ENCODE measurements around the gene APOBR.
"Not testable (repeated sequence)": the region's sequence is repeated elsewhere in the genome, so short reads cannot be mapped to it uniquely, and the experiment has no call there.

The APOBR gene, protein sequence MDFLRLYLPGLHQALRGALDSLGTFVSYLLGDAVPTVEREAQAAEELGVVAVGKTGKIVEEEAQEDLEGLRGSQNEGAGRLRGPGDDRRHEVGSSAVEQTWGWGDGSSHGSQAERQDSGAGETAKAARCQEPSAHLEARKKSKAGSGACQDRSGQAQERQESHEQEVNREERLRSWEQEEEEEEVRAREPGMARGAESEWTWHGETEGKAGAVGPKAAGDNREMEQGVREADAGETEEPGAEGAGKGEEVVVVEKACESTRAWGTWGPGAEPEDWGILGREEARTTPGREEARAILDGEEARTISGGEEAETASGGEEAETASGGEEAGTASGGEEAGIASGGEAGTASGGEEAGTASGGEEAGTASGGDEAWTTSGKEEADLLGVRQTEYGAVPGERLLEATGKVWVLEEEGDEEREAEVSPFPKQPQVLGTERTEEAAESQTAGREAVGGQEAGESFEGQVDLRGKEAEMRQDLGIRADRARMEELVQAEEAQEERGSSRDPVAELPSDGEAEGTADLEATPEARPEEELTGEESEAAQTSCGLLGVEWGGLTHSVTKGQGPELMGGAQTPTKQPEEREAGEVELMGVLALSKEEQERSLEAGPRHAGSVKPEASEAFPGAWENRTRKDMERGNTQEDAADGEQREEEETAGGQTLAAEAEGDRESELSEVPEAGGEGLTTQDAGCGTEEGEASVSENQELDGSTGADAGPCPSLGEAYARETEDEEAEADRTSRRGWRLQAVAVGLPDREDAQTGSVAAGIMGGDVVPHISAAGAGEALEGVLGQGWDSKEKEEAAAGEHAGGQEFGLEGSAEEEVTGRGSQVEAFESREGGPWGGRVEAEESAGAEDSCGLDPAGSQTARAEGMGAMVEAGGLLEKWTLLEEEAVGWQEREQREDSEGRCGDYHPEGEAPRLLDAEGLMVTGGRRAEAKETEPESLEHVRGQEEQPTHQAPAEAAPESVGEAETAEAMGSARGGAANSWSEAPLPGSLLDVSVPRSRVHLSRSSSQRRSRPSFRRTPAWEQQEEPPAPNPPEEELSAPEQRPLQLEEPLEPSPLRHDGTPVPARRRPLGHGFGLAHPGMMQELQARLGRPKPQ

DNA sequence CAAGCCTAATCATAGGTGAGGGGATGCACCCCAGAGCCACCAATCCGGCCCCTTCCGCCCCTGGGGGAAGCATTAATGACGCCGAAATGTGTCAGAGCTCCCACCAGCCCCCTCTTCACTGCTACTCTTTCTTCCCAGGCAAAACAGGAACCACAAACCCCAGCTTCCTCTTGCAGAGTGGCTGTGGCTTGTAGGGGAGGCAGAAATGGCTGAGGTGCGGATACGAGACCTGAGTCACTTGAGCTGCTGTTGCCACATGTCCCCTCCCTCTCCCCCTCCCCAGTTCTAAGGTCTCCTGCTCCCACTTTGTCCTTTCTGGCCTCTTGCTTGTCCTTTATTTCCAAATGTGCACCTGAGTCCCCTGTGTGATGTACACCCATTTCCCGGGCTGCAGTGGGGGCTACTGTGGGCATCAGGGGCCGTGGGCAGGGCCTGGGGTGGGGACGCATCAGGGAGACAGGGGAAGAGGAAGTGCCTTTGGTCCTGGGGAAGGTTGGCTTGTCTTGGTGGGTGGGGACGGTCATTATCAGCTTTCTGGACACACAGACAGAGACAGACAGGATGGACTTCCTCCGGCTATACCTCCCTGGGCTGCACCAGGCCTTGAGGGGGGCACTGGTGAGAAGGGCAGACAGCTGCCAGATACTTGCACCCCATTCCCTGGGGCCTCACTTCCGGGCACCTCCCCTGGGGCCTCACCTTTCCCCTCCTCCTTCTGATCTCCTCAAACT lies at the start of gene APOBR:
APOBR (plus strand) TSS at position 523 of the 731 bp plus-strand sequence; CDS start at position 562, 39 bp downstream.
- DNase-seq = no peak

DNA sequence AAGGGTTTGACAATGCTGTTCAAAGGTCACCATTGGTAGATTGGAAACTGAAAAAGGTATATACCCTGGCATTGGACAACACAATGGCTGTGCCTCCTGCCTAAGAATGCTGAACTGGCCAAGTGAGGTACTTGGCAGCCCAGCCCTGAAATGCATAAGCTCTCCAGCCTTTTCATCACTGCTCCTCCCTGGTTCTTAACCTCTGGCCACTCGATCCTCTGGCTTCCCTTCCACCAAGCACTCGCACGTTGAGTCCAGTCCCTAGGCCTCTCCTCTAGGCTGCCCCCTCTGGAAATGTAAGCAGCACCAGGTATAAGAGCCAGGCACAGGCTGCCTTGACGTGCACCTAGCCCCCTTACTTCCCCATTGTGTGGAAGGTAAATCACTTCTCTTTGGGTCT lies 48.1 kb upstream of the APOBR start:
- not testable (repeated sequence) for DNase-seq

DNA sequence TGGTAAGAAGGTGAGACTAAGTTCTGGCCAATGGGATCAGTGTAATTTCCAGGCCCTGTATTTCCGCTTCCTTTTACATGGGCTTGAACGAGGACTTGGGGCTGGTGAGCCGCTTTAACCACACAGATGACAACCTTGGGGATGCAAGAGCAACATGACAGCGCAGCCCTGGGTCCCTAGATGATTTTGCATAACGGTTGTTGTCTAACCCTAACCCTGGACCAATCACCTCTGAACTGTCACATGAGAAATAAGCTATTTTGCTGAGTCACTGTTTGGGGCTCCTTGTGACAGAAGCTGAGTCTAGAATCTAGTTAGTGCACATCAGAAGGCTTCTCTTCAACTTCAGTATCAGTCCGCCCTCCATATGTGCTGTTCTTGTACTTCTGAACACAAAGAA lies 47.4 kb upstream of the APOBR start:
- DNase-seq = not testable (repeated sequence)

DNA sequence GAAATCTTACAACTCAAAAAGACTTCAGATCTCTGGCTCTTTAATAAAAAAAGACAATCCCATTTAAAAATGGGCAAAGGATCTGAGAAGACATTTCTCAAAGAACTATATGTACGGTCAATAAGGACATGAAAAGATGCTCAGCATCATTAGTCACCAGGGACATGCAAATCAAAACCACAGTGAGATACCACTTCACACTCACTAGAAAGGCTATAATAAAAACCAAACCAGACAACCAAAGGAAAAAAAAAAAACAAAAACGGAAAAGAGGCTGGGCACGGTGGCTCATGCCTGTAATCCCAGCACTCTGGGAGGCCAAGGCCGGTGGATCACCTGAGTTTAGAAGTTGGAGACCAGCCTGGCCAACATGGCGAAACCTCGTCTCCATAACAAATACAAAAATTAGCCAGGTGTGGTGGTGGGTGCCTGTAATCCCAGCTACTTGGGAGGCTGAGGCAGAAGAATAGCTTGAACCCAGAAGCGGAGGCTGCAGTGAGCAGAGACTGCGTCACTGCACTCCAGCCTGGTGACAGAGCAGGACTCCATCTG lies 20.7 kb upstream of the APOBR start:
- no peak for DNase-seq

DNA sequence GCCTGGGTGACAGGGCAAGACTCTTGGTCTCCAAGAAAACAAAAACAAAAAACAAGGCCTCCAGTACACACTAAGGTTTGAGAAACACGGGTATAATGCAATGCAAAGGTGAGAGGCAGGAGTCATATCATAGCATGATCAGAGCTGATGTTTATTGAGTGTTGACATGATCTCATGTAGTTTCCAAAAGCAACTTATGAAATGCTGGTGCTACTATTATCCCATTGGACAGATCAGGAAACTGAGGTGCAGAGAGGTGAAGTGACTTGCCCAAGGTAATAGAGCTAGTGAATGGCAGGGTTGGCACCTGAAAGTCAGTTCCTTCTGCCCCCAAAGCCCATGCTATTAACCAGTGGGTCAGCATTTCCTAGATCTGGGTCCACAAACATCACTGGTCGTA lies 19.2 kb upstream of the APOBR start:
- DNase-seq = no peak

DNA sequence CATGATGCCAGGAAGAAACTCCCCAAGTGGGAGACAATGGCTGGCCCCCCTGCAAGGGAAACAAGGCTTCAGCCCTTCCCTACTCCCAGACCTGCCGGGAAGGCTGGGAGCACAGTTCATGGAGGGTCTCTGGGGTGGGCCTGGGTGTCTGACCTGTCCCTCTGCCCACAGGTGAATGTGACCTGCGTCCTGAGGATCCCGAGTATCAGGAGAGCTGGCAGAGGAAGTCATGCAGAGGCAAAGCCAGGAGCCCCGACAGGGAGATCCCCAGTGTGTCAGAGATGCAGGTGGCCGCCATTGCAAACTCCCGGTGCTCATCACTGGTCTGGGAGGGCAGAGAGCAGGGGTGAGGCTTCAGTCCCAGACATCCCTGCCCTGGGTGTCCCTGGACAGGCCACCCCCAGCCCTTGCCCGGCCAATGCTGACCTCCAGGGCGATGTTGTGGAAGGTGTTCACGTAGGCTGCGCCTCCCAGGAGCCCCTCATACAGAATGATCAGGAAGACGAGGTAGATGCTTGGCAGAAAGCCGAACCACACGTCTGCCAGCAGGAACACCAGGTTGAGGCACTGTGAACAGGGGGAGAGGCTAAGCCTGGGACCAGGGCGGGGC lies 17.0 kb upstream of the APOBR start:
- no peak for DNase-seq

DNA sequence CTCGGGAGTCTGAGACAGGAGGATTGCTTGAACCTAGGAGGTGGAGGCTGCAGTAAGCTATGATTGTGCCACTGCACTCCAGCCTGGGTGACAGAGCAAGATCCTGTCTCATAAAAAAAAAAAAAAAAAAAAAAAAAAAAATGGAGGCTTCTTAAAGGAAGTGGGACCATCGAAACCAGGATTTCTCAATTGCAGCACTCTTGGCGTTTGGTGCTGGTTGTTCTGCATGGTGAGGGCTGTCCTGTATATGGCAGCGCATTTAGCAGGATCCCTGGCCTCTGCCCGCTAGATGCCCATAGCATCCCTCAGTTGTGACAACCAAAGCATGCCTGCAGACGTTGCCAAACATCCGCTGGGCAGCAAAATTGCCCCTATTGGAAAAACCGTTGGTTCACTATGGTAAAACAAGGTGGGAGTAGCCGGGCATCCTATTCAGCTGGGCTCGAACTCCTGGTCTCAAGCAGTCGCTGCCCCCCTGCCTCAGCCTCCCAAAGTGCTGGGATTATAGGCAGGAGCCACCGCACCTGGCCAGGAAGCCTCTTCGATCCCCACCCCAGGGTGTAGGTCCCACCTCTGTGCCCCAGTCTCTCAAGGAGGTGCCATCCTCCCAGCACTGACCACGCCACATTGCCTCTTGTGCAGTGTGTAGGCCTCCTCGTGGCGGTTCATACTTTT lies 15.8 kb upstream of the APOBR start:
- DNase-seq = no peak

DNA sequence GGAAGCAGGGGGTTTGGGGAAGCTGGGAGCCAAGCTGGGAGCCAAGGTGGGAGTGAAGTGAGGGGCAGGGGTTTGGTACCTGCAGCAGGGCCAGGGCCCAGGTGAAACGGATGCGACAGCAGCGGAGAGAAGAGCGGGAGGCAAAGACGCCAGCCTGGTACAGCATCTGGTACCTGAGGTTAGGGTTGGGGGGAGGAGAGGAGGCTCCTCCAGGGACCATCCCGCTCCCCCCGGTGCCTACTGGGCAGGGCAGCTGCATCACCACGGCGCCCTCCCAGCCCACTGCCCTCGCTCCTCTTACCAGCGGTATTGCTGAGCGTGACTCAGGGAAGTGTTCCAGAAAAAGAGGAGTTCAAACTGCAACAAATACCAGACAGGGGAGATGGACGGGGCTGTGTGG lies 12.4 kb upstream of the APOBR start:
- DNase-seq = no peak

DNA sequence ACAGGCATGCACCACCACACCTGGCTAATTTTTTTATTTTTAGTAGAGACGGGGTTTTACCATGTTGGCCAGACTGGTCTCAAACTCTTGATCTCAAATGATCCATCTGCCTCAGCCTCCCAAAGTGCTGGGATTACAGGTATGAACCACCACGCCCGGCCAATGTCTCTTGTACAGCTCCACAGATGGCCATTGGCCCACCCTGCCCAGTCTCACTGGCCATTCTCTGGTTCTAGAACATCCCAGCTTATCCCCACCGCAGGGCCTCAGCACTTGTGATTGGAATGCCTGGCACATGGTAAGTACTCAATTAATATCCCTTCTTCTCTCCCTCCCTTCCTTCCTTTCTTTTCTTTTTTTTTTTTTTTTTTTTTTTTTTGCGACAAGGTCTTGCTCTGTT lies 11.1 kb upstream of the APOBR start:
- DNase-seq = not testable (repeated sequence)

DNA sequence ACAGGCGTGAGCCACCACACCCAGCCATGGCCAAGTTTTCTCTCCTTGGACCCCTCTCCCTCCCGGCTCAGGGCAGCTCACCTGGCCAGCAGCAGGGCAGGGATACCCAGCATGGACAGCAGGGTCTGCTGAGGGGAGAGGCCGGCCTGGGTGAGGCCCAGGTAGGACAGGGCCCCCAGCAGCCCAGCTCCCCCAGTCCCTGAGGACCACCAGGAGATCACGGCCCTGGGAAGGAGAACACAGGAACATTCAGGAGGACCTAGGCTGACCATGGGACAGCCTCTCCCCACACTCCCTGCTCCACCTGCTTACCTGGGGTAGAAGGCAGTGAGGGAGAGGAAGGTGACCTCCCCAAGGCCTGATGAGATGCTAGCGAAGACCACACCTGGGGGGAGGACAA lies 8.2 kb upstream of the APOBR start:
- DNase-seq = no peak

DNA sequence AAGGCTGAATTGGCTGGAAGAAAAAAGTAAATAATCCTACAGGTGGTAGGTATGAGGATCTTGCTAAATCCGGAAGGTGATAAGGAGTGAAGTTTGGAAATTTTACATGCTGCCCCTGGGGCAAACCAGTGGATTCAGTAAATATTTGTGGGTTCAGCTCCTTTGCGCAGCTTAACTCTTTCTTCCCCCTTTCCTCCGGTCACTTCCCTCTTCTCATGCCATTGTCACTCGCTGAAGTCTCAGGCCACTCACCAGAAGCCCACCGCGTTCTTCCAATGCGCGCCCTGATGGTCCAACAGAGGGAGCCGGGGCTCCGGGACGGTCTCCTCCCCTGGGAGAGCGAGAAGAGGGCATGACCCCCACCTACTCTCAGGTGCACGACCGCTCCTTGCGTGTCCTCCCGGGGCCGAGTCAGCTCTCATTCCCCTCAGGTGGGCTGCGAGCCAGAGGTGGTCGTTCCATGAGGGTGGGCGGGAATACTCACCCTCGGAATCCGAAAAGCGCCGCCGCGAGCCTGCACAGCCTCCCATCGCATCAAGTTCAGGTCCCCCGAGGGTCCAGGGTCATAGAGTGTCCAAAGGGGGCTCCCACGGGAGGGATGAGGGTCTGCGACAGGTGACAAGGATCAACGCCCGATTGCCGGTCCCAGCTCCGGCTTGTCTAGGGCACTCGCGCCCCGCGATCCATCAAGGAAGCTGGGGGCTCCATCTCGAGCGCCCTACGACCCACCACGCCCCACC lies 3.0 kb upstream of the APOBR start:
- DNase-seq = no peak

DNA sequence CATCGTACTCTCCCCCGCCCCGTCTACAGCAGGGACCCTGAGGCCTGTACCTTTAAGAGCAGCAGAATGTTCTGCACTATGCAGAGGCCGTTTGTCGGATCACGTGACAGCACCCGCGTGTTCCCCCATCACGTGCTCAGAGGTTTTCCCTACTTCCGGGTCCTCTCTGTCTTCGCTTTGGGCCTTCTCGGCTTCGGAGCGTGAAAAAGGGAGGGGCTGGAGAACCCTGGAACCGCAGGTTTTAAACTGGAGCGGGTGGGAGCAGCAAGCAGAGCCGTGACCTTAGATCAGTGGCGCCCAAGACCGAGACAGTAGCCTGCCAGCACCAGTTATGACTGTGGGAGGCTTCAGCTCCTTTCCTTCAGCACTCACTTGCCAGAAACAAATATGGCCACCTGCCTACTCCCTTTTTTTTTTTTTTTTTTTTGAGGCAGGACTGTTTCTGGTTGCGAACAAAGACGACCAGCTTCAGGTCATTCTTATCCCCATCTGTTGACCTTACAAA lies 2.4 kb upstream of the APOBR start, which contains the start of gene CLN3:
CLN3 (minus strand) TSS at position 105 of the 505 bp plus-strand sequence. CDS start 315 bp downstream, outside the sequence.
- peak; percentile 93 for DNase-seq

DNA sequence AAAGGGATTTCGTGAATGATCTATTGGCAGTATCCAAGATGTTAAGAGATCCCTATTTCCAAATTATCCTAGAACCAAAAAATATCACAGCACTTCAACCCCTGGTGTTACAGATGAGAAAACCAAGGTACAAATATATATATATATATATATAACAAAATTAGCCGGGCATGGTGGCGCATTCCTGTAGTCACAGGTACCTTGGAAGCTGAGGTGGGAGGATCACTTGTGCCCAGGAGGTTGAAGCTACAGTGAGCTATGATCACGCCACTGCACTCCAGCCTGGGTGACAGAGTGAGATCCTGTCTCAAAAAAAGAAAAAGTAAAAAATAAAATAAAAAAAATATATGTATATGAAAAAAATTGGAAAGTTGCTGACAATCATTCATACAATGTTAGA lies 1.9 kb upstream of the APOBR start:
- no peak for DNase-seq

DNA sequence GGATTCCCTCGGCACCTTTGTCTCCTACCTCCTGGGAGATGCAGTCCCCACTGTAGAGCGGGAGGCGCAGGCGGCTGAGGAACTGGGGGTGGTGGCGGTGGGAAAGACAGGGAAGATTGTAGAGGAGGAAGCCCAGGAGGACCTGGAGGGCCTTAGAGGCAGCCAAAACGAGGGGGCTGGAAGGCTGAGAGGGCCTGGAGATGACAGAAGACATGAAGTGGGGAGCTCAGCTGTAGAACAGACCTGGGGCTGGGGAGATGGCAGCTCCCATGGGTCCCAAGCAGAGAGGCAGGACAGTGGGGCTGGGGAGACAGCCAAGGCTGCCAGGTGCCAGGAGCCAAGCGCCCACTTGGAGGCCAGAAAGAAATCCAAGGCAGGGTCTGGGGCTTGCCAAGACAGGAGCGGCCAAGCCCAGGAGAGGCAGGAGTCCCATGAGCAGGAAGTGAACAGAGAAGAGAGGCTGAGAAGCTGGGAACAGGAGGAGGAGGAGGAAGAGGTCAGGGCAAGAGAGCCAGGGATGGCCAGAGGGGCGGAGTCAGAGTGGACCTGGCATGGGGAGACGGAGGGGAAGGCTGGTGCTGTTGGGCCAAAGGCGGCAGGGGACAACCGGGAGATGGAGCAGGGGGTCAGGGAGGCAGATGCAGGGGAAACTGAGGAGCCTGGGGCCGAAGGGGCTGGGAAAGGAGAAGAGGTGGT lies 803 bp downstream of the APOBR start:
- no peak for DNase-seq

DNA sequence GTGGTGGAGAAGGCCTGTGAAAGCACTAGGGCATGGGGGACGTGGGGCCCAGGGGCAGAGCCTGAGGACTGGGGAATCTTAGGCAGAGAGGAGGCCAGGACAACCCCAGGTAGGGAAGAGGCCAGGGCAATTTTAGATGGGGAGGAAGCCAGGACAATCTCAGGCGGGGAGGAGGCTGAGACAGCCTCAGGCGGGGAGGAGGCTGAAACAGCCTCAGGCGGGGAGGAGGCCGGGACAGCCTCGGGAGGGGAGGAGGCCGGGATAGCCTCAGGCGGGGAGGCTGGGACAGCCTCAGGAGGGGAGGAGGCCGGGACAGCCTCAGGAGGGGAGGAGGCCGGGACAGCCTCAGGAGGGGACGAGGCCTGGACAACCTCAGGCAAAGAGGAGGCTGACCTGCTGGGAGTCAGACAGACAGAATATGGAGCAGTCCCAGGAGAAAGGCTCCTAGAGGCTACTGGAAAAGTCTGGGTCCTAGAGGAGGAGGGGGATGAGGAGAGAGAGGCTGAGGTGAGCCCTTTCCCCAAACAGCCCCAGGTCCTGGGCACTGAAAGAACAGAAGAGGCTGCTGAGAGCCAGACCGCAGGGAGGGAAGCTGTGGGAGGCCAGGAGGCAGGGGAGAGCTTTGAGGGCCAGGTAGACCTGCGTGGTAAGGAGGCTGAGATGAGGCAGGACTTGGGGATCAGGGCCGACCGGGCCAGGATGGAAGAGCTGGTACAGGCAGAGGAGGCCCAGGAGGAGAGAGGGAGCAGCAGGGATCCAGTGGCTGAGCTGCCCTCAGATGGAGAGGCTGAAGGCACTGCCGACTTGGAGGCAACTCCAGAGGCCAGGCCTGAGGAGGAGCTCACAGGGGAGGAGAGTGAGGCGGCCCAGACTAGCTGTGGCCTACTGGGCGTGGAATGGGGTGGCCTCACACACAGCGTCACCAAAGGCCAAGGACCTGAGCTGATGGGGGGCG lies 1.6 kb downstream of the APOBR start:
- no peak for DNase-seq

DNA sequence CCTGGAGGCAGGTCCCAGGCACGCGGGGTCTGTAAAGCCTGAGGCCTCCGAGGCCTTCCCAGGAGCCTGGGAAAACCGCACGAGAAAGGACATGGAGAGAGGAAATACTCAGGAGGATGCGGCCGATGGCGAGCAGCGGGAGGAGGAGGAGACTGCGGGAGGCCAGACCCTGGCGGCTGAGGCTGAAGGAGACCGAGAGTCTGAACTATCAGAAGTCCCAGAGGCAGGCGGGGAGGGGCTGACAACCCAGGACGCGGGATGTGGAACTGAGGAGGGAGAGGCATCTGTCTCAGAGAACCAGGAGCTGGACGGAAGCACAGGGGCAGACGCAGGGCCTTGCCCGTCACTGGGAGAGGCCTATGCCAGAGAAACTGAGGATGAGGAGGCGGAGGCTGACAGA lies 2.4 kb downstream of the APOBR start:
- no peak for DNase-seq

DNA sequence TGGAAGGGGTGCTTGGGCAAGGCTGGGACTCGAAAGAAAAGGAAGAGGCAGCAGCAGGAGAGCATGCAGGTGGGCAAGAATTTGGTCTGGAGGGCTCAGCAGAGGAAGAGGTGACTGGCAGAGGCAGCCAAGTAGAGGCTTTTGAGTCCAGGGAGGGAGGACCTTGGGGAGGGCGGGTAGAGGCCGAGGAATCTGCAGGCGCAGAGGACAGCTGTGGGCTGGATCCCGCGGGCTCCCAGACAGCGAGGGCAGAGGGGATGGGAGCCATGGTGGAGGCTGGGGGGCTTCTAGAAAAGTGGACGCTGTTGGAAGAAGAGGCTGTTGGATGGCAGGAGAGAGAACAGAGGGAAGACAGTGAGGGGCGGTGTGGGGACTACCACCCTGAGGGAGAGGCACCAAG lies 2.9 kb downstream of the APOBR start:
- DNase-seq = no peak

DNA sequence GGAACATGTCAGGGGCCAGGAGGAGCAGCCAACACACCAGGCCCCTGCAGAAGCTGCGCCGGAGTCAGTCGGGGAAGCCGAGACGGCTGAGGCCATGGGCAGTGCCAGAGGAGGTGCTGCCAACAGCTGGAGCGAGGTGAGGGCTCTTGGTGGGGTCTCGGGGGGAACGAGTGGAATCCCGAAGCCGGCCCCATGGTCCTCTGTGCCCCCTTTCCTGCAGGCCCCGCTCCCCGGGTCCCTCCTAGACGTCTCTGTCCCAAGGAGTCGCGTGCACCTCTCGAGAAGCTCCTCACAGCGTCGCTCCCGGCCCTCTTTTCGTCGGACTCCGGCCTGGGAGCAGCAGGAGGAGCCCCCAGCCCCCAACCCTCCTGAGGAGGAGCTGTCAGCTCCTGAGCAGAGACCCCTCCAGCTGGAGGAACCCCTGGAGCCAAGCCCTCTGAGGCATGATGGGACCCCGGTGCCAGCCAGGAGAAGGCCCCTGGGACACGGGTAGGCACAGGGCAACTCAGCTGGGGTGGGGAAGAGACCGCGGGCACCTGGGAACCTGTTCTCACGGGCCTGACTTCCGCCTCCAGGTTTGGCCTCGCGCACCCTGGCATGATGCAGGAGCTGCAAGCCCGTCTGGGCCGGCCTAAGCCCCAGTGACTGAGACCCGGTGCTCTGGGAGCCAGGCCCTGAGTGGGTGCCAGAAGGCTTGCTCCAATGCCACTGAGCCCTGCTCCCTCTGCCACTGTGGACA lies 3.6 kb downstream of the APOBR start:
- no peak for DNase-seq

Data from NCI-H774 (cell line).